NK-92 (cell line): ENCODE results near the gene KCTD5.

Experiments
- DNase-seq: peaks from one replicate; lab custom pipeline; 2025; ENCODE audit not compliant: unreplicated experiment; lab: John Stamatoyannopoulos, UW

KCTD5 gene

GRCh38 chr16:2748757-2749455 lies 66.6 kb downstream of the KCTD5 start:
- DNase-seq, result no peak

GRCh38 chr16:2749476-2749875 lies 67.2 kb downstream of the KCTD5 start:
- DNase-seq, result no peak

- no peak for DNase-seq
Measured at GRCh38 chr16:2749936-2750335, 67.6 kb downstream of the KCTD5 start.

DNA sequence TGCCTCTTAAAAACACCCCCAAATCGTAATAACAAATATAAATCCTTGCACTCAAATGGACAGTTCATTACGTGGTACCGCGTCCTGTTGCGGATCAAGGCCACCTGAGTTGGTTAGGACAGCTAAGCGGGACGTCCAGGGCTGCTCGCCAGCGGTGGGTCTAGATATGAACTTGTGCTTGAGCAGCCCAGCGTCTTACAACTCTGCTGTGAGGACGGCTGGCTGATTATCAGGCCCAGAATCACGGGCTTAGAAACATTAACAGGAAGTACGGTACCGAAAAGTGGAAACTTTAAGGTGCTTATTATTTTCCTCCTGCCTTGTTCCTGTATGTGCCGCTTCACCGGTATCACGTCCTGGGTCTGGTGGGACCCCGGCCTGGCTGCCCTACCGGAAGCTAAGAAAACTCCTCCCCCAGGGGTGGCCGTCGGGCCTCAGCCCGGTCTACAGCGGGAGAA lies 69.3 kb downstream of the KCTD5 start:
- no peak for DNase-seq

GRCh38 chr16:2752035-2752849 lies 69.9 kb downstream of the KCTD5 start, which contains the start of gene SRRM2:
TSS of gene SRRM2 (plus strand) at chr16:2752638. CDS start at chr16:2756365, 3,727 bp downstream.
- DNase-seq, result peak; percentile 68

DNA sequence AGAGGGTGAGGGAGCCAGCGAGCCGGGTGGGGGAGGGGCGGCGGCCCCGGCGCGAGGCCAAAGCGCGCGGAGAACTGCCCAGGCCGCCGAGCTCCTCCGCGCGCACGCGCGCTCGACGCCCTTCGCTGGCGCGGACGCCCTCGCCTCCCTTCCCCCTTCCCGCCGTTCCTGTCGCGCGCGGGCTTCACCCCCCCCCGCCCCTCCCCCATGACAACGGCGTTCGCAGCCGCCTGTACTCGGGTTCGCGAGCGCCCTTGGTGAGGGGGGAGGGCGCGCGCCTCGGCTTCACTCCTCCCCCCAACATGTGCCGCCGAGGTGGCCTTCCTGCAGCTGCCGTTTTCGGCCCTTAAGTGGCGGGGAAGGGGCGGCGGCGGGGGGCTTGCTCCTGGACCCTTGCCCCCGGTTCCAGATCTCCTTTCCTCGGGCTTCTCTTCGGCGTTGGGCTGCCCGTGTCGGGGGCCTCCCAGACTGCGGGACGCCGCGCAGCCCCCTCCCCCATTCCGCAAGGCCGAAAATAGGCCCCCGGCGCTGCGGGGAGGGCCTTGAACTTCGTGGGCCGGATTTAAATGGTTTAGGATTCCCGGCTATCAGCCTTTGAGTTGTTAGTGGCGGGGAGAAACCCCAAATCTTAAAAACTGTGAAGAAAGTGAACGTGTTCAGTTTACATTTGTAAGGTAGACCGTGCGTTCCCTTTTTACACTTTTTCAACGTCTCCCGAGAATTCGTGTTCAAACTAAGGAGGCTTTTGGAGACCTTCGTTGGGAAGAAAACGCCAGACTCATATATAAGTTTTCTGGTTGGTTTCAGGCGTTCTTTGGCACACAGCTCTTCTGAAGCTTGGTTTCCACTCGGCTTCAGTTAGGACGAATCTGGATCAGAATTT lies 70.8 kb downstream of the KCTD5 start:
- DNase-seq, result no peak

DNA sequence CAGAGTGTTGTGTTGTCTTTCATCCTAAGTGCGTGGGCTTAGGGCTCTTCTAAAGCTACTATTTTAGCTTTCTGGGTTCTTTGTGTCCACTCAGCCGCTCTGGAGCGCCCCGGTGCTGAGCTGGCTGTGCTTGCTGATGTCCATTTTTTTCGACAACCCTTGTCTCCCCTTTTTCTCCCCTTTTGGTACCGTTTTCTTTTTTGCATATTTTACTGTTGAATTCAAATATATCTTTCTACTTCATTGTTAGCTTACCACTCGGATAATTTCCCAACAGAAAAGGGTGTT lies 71.4 kb downstream of the KCTD5 start:
- no peak for DNase-seq

DNA sequence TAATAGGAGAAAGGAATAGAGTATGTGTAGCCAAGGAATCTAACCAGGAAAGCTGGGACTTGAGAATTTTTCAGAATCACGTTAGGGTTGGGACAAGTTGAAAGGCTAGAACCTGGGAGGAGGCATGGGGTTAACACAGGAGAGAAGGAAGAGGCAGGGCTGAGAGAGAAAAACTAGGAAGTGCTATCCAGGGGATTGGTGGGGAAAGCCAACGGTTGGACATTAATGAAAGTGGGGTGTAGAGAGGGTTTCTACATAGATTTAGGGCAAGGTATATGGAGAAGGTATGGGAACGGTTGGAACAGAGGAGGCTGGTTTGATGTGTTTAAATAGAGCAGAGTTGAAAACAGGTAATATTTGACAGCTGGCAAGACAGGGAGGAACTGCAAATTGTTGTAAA lies 72.8 kb downstream of the KCTD5 start:
- no peak for DNase-seq

- DNase-seq, result no peak
Measured at GRCh38 chr16:2756288-2757015, 74.1 kb downstream of the KCTD5 start.

- no peak for DNase-seq
Measured at GRCh38 chr16:2757344-2757743, 75.0 kb downstream of the KCTD5 start.
